K562 (cell line): ENCODE measurements around the gene SNAPC5. TPM values are rescaled to one million over a fixed set of nuclear protein-coding genes. Genes with fewer than 3 reads are reported as not detected.
A peak's percentile ranks its signal among the peaks of the same experiment; 100 is the strongest.

Source experiments
- BHLHE40 ChIP-seq: IDR thresholded peaks from 2 replicates; pipeline ENCODE4 v1.6.1; 2011; ENCODE audit warnings: low read length, improper control_type of control experiment
- CC2D1A ChIP-seq: fragments of 450-650 bp; IDR thresholded peaks from 2 replicates; pipeline ENCODE4 v1.6.1; 2017; ENCODE audit warnings: mild to moderate bottlenecking
- ETV6 ChIP-seq, 3 experiments: fragments of 150-350 bp in 1 of 3; sonication (generic) in 1 of 3; formaldehyde crosslinking in 1 of 3; IDR thresholded peaks; 2 replicates each; pipeline versions ENCODE4 v1.6.1 to v1.8.0; 2014 to 2022; ENCODE audit warnings: borderline replicate concordance in 2 of 3, low read depth in 2 of 3, antibody characterized with exemption in 1 of 3, low read length in 1 of 3, mild to moderate bottlenecking in 1 of 3, missing genetic modification reagents in 1 of 3
- HOXB6 ChIP-seq: fragments of 250-450 bp; sonication (Bioruptor Pico); IDR thresholded peaks from 2 replicates; pipeline ENCODE4 v1.5.1; 2022; ENCODE audit warnings: mild to moderate bottlenecking, borderline replicate concordance
- KDM4B ChIP-seq, 2 experiments: fragments of 450-650 bp in 1 of 2; sonication (generic) in 1 of 2; IDR thresholded peaks; 2 replicates each; pipeline ENCODE4 v1.6.1; 2016 to 2017; ENCODE audit warnings: borderline replicate concordance in 2 of 2, antibody characterized with exemption in 1 of 2, low read depth in 1 of 2, mild to moderate bottlenecking in 1 of 2
- MED1 ChIP-seq: sonication (generic); formaldehyde crosslinking; IDR thresholded peaks from 2 replicates; pipeline ENCODE4 v1.8.1; 2023; ENCODE audit warnings: missing genetic modification reagents, borderline replicate concordance
- MYNN ChIP-seq, 2 experiments: sonication (generic); formaldehyde crosslinking in 1 of 2; IDR thresholded peaks; 2 replicates each; pipeline versions ENCODE4 v1.5.0 to v1.6.1; 2016 to 2020; ENCODE audit warnings: antibody characterized with exemption in 1 of 2, missing genetic modification reagents in 1 of 2
- NCOA1 ChIP-seq: fragments of 450-650 bp; IDR thresholded peaks from 2 replicates; pipeline ENCODE4 v1.6.1; 2016; ENCODE audit warnings: low read depth
- NUFIP1 ChIP-seq: fragments of 450-650 bp; IDR thresholded peaks from 2 replicates; pipeline ENCODE4 v1.6.1; 2018; ENCODE audit not compliant: partially characterized antibody
- RBM22 ChIP-seq: fragments of 200-400 bp; formaldehyde crosslinking; IDR thresholded peaks from 2 replicates; pipeline ENCODE4 v1.6.1; 2018; ENCODE audit warnings: low read length, low read depth; ENCODE audit not compliant: poor library complexity, severe bottlenecking
- RHOXF2B ChIP-seq: fragments of 250-450 bp; sonication (Bioruptor Pico); conservative IDR thresholded peaks from 2 replicates; pipeline ENCODE4 v1.5.1; 2021
- SNRNP70 ChIP-seq: fragments of 200-400 bp; formaldehyde crosslinking; optimal IDR thresholded peaks from 2 replicates; pipeline ENCODE3; 2017; ENCODE audit warnings: low read depth, low read length
- SRSF7 ChIP-seq: fragments of 200-400 bp; formaldehyde crosslinking; optimal IDR thresholded peaks from 2 replicates; pipeline ENCODE3; 2017; ENCODE audit warnings: mild to moderate bottlenecking, low read depth, low read length
- TRIM24 ChIP-seq, 2 experiments: fragments of 450-650 bp; IDR thresholded peaks; 2 replicates each; pipeline ENCODE4 v1.6.1; 2016
- ZKSCAN1 ChIP-seq: fragments of 150-350 bp; IDR thresholded peaks from 2 replicates; pipeline ENCODE4 v1.6.1; 2016; ENCODE audit warnings: low read depth, low read length
- ZNF347 ChIP-seq: fragments of 450-650 bp; formaldehyde crosslinking; IDR thresholded peaks from 2 replicates; pipeline ENCODE4 v1.4.0; 2020; ENCODE audit warnings: low read depth, mild to moderate bottlenecking, moderate library complexity
- ZNF57 ChIP-seq: fragments of 450-650 bp; formaldehyde crosslinking; IDR thresholded peaks from 2 replicates; pipeline ENCODE4 v1.4.0; 2020; ENCODE audit warnings: mild to moderate bottlenecking, moderate library complexity
- ZNF740 ChIP-seq, 3 experiments: fragments of 200-800 bp in 1 of 3; sonication (Bioruptor generic) in 1 of 3; sonication (generic) in 1 of 3; formaldehyde crosslinking in 1 of 3; IDR thresholded peaks; 2 replicates each; pipeline versions ENCODE4 v1.6.1 to v1.8.0; 2016 to 2022; ENCODE audit warnings: mild to moderate bottlenecking in 2 of 3, missing compliant biosample characterization in 2 of 3, missing genetic modification characterization in 2 of 3, missing genetic modification reagents in 1 of 3
- polyA plus RNA-seq, 8 experiments: library from polyadenylated mRNA; depleted of rRNA in 4 of 8; stranded (reverse) in 5 of 8; unstranded in 3 of 8; fragments of >200 nt; fragmentation: Nextera tagmentation in 2 of 8; fragmentation: Illumina TruSeq in 1 of 8; extraction: Ambion mirVana in 2 of 8; extraction: Trizol in 1 of 8; gene quantifications; 2 replicates each; pipeline versions ENCODE4 v1.2.1 to v1.2.3, GENCODE V29; 2011 to 2014; ENCODE audit warnings: inconsistent platforms in 1 of 8, missing spikeins in 1 of 8
- total RNA-seq, 7 experiments: library from RNA; depleted of rRNA in 6 of 7; stranded (reverse); fragments of >200 nt in 6 of 7; fragmentation: Illumina TruSeq in 2 of 7; extraction: Trizol in 2 of 7; gene quantifications; 2 replicates each; pipeline versions ENCODE4 v1.2.1 to v1.2.3, GENCODE V29; 2011 to 2021; ENCODE audit warnings: low replicate concordance in 1 of 7

Gene SNAPC5
- total and polyA plus RNA-seq, 9 of the 15 experiments (the other 6 are each of a cell fraction or from before 2014, with no cell fraction given), result 52.8 to 155 (median 96.5) TPM

GRCh38 chr15:66497502-66498455 is at the start of gene SNAPC5 (continued):
- TF ChIP-seq ZNF740 (CRISPR knock-in tag; IDR thresholded peaks at IDR 0.05) (peak; percentile 68), ZNF740 (tag; IDR thresholded peaks at IDR 0.05) (no peak), HOXB6 (no peak), SRSF7 (no peak), KDM4B (IDR thresholded peaks at IDR 0.05; ENCODE audit: borderline replicate concordance in 2 of 2, low read depth in 1 of 2) (peak in 1 of 2 experiments; percentile 84; a peak in 1 of 4 replicates), MED1 (CRISPR knock-in tag) (no peak), SNRNP70 (no peak), TRIM24 (IDR thresholded peaks at IDR 0.05) (no peak; a peak in 2 of 4 replicates), BHLHE40 (peak; percentile 40; the same call in 1 of the 2 replicates), ZNF57 (CRISPR knock-in tag) (no peak), MYNN (IDR thresholded peaks at IDR 0.05) (peak; percentile 75), MYNN (CRISPR knock-in tag; IDR thresholded peaks at IDR 0.05) (no peak), CC2D1A (peak; percentile 76; the same call in 1 of the 2 replicates), NUFIP1 (no peak), ZNF347 (CRISPR knock-in tag) (no peak), RHOXF2B (peak; percentile 53; the same call in 1 of the 2 replicates), NCOA1 (peak; percentile 12; the same call in 1 of the 2 replicates), ETV6 (IDR thresholded peaks at IDR 0.05; ENCODE audit: borderline replicate concordance in 1 of 2, low read depth in 2 of 2, low read length in 1 of 2) (peak in 1 of 2 experiments; percentile 69; a peak in 1 of 4 replicates), ETV6 (CRISPR knock-in tag; IDR thresholded peaks at IDR 0.05; ENCODE audit: borderline replicate concordance) (peak; percentile 48; the same call in 1 of the 2 replicates), RBM22 (peak; percentile 99), ZKSCAN1 (0 out of 2 replicates have a peak, but pooled peaks have one; percentile 19)
